ENCODE data around the gene MOGAT3. TPM values are rescaled to one million over a fixed set of nuclear protein-coding genes. Genes with fewer than 3 reads are reported as not detected.

Gene MOGAT3
- total RNA-seq, 1 experiment from 2014 or later = 6.3 TPM

- H3K27ac Mint-ChIP-seq (ENCODE audit: unreplicated experiment) = peak overlapping the region; percentile 93
- no peaks in the 10 kb centered on the region for H3K27me3 ChIP-seq (replicated peaks; ENCODE audit: control insufficient read depth, insufficient read depth, low read length)
- no TSS peak for BruUV-seq (replicated peaks)
- H3K4me1 ChIP-seq = peaks cover 13% of the 10 kb centered on the region; the same call in 1 of the 2 replicates
- H3K9me3 Mint-ChIP-seq (ENCODE audit: unreplicated experiment) = no peaks in the 10 kb centered on the region
- H3K4me3 Mint-ChIP-seq (ENCODE audit: unreplicated experiment) = peak overlapping the region; percentile 92
- intact Hi-C loops (cut with micrococcal nuclease; ENCODE audit: unreplicated experiment) = no loop called here
- ChIA-PET POLR2A (interaction anchor here (1.4 kb wide), 1 partner anchor 28 kb away, joined by 10 read pairs; the partner anchor contains the start of genes PLOD3 and ZNHIT1), CTCF (interaction anchor here (1.0 to 2.3 kb wide), 5 partner anchors 11 to 264 kb away, joined by 14 to 49 read pairs (median 29); partner anchors contain the start of genes PLOD3 and ZNHIT1)
- H3K4me1 Mint-ChIP-seq (ENCODE audit: low read depth, unreplicated experiment) = peaks cover 10% of the 10 kb centered on the region
- no peak for DNase-seq
- H3K36me3 ChIP-seq (ENCODE audit: control insufficient read depth, insufficient read depth, low read length) = no peaks in the 10 kb centered on the region; the same call in none of the 2 replicates
- H3K4me3 ChIP-seq (ENCODE audit: low read depth, low read length) = peak overlapping the region; percentile 95
- H3K9me3 ChIP-seq = no peaks in the 10 kb centered on the region
- H3K27me3 Mint-ChIP-seq (ENCODE audit: insufficient read depth, unreplicated experiment) = no peaks in the 10 kb centered on the region
- TF ChIP-seq CTCF (IDR thresholded peaks at IDR 0.05; ENCODE audit: insufficient read depth in 1 of 2, low read depth in 1 of 2, low read length in 1 of 2, severe bottlenecking in 1 of 2, unreplicated experiment in 1 of 2) = no peak
- H3K36me3 Mint-ChIP-seq (ENCODE audit: insufficient read depth, unreplicated experiment) = peaks cover 38% of the 10 kb centered on the region
Observed at GRCh38 chr7:101245147-101245668, 44.4 kb upstream of the MOGAT3 start.

- Mint-ChIP-seq H3K36me3 (ENCODE audit: insufficient read depth, unreplicated experiment) (peaks cover 40% of the 10 kb centered on the region), H3K4me3 (ENCODE audit: unreplicated experiment) (peak within 1 kb of the TSS; percentile 92), H3K27ac (ENCODE audit: unreplicated experiment) (peak within 1 kb of the TSS; percentile 93), H3K27me3 (ENCODE audit: insufficient read depth, unreplicated experiment) (no peaks in the 10 kb centered on the region), H3K9me3 (ENCODE audit: unreplicated experiment) (no peaks in the 10 kb centered on the region), H3K4me1 (ENCODE audit: low read depth, unreplicated experiment) (peaks cover 10% of the 10 kb centered on the region)
- intact Hi-C loops (cut with micrococcal nuclease; ENCODE audit: unreplicated experiment) = loop anchor here (1.0 kb wide), 5 partner anchors 8 to 100 kb away; partner anchors contain the start of gene ZNHIT1
- no peaks in the 10 kb centered on the region for H3K27me3 ChIP-seq (replicated peaks; ENCODE audit: control insufficient read depth, insufficient read depth, low read length)
- no peaks in the 10 kb centered on the region for H3K9me3 ChIP-seq
- peak within 1 kb of the TSS; percentile 95 for H3K4me3 ChIP-seq (ENCODE audit: low read depth, low read length)
- DNase-seq = peak; percentile 94 to 95
- no TSS peak for BruUV-seq (replicated peaks)
- H3K36me3 ChIP-seq (ENCODE audit: control insufficient read depth, insufficient read depth, low read length) = no peaks in the 10 kb centered on the region; the same call in none of the 2 replicates
- POLR2A ChIA-PET = interaction anchor here (0.7 to 1.4 kb wide), 4 partner anchors 8 to 63 kb away, joined by 3 to 10 read pairs (median 4); partner anchors contain the start of genes PLOD3 and ZNHIT1
- peaks cover 13% of the 10 kb centered on the region; the same call in 1 of the 2 replicates for H3K4me1 ChIP-seq
- CTCF ChIA-PET = interaction anchor here (0.6 to 2.3 kb wide), 14 partner anchors 8 to 385 kb away, joined by 3 to 49 read pairs (median 6); partner anchors contain the start of genes PLOD3 and ZNHIT1
- peak; percentile 93 to 95 for TF ChIP-seq CTCF (IDR thresholded peaks at IDR 0.05; ENCODE audit: insufficient read depth in 1 of 2, low read depth in 1 of 2, low read length in 1 of 2, severe bottlenecking in 1 of 2, unreplicated experiment in 1 of 2)
Observed at GRCh38 chr7:101244375-101245146, 43.7 kb upstream of the MOGAT3 start, which contains the start of gene FIS1. TSS of gene FIS1 (minus strand) at chr7:101245081. CDS start at chr7:101245004, 77 bp downstream.

All from Caco-2 (cell line).